ENCODE data around the gene MAMDC4.
"Not testable (repeated sequence)": the region's sequence is repeated elsewhere in the genome, so short reads cannot be mapped to it uniquely, and the experiment has no call there.

MAMDC4 gene

DNA sequence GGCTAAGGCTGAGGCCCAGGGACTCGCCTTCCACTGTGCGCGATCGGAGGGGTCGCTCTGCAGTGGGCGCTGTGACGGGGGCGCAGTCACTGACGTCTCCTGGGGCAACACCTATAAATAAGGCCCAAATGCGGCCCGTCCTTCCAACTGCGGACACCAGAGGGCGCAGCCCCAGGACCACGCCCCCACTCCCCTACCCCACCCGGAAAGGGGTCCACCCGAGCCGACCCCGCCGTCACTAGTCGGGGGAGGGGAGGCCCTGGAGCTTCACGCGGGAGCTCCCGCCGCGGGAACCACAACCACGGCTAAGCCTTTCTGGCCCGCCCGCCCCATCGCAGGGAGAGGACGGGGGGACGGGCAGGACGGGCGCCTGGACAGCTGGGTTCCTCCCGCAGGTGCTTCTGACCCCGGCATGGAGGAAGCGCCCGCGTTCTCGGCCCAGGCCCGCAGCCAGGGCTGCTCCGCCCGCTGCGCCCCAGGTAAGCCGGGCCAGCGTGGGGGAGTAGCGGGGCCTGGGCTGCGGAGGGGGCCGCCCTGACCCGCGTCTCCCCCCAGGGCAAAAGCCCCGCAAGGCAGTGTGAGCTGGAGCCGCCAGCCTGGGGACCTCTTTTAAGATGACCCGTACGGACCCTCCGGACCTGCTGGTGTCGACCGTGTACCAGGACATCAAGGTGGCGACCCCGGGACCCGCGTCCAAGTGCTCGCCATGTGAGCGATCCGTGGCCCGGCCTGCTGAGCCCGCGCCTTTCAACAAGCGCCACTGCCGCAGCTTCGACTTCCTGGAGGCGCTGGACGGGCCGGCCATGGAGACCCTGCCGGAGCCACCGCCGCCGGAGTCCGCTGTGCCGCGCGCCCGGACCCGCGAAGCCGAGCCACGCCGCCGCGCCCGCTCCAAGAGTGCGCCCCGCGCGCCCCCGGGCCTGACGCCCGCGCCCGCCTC, 8.1 kb upstream of the MAMDC4 start:
- H3K9me2 ChIP-seq (replicated peaks; ENCODE audit: insufficient read depth, low read length); H3K9ac ChIP-seq (ENCODE audit: low read length); H3K9me3 ChIP-seq (replicated peaks; ENCODE audit: insufficient read depth, low read length); H3K79me2 ChIP-seq (ENCODE audit: low read length); H3K27me3 ChIP-seq (replicated peaks; ENCODE audit: insufficient read depth, low read length); H4K20me1 ChIP-seq (ENCODE audit: insufficient read depth, low read length); H3K4me1 ChIP-seq (ENCODE audit: low read length); H3K27ac ChIP-seq (ENCODE audit: low read length); H2AFZ ChIP-seq (ENCODE audit: low read length); H3K36me3 ChIP-seq (replicated peaks; ENCODE audit: insufficient read depth, low read length); DNase-seq: not testable (repeated sequence)
- peak overlapping the region; percentile 93 for H3K4me2 ChIP-seq (ENCODE audit: low read depth, low read length)
- H3K4me3 ChIP-seq (ENCODE audit: low read length), result peak overlapping the region; percentile 42
- TF ChIP-seq, protein P1, sequence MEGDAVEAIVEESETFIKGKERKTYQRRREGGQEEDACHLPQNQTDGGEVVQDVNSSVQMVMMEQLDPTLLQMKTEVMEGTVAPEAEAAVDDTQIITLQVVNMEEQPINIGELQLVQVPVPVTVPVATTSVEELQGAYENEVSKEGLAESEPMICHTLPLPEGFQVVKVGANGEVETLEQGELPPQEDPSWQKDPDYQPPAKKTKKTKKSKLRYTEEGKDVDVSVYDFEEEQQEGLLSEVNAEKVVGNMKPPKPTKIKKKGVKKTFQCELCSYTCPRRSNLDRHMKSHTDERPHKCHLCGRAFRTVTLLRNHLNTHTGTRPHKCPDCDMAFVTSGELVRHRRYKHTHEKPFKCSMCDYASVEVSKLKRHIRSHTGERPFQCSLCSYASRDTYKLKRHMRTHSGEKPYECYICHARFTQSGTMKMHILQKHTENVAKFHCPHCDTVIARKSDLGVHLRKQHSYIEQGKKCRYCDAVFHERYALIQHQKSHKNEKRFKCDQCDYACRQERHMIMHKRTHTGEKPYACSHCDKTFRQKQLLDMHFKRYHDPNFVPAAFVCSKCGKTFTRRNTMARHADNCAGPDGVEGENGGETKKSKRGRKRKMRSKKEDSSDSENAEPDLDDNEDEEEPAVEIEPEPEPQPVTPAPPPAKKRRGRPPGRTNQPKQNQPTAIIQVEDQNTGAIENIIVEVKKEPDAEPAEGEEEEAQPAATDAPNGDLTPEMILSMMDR (IDR thresholded peaks at IDR 0.05; ENCODE audit: low read length), result peak; percentile 47
- peaks cover 20% of the 10 kb centered on the region for H3F3A ChIP-seq (ENCODE audit: insufficient read depth, low read length)

DNA sequence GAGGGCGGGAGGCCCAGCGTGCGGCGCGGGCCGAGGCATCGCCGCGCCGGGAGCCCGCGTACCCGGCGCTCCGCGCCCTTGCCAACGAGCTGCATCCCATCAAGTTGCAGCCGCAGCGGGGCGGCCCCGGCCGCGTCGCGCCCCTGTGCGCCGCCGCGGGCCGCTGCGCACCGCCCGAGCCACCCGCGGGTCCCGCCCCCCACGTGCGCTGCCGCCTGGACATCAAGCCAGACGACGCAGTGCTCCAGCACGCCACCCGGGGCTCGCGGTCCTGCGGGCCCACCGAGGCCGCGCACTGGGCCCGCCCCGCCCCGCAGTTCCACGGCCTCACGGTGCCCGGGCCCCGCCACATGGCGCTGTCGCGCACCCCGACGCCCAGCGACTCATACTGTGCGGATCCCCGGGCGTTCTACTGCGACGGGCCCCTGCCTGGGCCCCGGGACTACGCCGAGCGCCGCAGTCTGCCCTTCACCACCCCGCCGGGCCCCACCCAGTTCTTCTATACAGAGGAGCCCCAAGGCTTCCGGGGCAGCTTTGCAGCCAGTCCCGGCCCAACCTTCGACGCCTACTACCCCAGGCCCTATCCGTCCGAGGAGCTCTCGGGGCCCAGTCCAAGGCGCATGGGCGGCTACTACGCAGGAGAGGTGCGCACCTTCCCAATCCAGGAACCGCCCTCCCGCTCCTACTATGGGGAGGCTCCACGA, 7.2 kb upstream of the MAMDC4 start:
- Histone ChIP-seq H3K4me1 (ENCODE audit: low read length) (peaks cover 9% of the 10 kb centered on the region; the same call in 1 of the 2 replicates), H3K4me3 (ENCODE audit: low read length) (no peak overlapping the region), H2AFZ (ENCODE audit: low read length) (no peak overlapping the region), H3K4me2 (ENCODE audit: low read depth, low read length) (no peak overlapping the region), H3K27ac (ENCODE audit: low read length) (no peak overlapping the region), H3K9me2 (replicated peaks; ENCODE audit: insufficient read depth, low read length) (no peaks in the 10 kb centered on the region), H3K79me2 (ENCODE audit: low read length) (peaks cover 12% of the 10 kb centered on the region; the same call in 1 of the 2 replicates), H4K20me1 (ENCODE audit: insufficient read depth, low read length) (no peaks in the 10 kb centered on the region), H3K27me3 (replicated peaks; ENCODE audit: insufficient read depth, low read length) (no peaks in the 10 kb centered on the region), H3F3A (ENCODE audit: insufficient read depth, low read length) (peaks cover 20% of the 10 kb centered on the region), H3K9ac (ENCODE audit: low read length) (no peak overlapping the region), H3K9me3 (replicated peaks; ENCODE audit: insufficient read depth, low read length) (no peaks in the 10 kb centered on the region), H3K36me3 (replicated peaks; ENCODE audit: insufficient read depth, low read length) (no peaks in the 10 kb centered on the region)
- no peak for DNase-seq
- TF ChIP-seq, protein P1 (IDR thresholded peaks at IDR 0.05; ENCODE audit: low read length), result no peak
- no peak for TF ChIP-seq EZH2phosphoT487 (IDR thresholded peaks at IDR 0.05; ENCODE audit: low read length)
- TF ChIP-seq EZH2 (optimal IDR thresholded peaks at IDR 0.05; ENCODE audit: low read depth, low read length), result no peak

DNA sequence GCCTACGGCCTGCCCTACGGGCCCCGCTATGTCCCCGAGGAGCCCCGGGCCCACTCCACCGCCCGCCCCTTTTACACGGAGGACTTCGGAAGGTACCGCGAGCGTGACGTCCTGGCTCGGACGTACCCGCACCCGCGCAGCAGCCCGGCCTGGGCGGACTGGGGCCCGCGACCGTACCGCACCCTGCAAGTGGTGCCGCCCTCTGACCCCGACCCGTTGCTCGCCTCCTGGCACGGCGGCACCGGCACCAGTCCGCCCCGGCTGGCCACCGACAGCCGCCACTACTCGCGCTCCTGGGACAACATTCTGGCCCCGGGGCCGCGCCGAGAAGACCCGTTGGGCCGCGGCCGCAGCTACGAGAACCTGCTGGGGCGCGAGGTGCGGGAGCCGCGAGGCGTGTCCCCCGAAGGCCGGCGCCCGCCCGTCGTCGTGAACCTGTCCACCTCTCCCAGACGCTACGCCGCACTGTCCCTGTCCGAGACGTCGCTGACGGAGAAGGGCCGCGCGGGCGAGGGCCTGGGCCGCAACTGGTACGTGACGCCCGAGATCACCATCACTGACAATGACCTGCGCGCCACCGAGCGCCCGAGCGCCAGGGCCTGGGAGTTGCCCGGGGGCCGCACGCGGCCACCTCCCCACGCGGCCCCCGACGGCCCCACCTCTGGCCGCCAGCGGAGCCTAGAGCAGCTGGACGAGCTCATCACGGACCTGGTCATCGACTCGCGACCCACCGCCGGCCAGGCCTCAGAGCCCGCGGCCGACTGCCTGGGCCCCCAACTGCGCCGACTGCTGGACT, 6.5 kb upstream of the MAMDC4 start:
- no peak overlapping the region for H3K9ac ChIP-seq (ENCODE audit: low read length)
- H3K27me3 ChIP-seq (replicated peaks; ENCODE audit: insufficient read depth, low read length), result no peaks in the 10 kb centered on the region
- TF ChIP-seq, protein P1 (IDR thresholded peaks at IDR 0.05; ENCODE audit: low read length), result no peak
- TF ChIP-seq EZH2 (optimal IDR thresholded peaks at IDR 0.05; ENCODE audit: low read depth, low read length) (no peak), EZH2phosphoT487 (IDR thresholded peaks at IDR 0.05; ENCODE audit: low read length) (no peak)
- no peak for DNase-seq
- H3K4me1 ChIP-seq (ENCODE audit: low read length), result peaks cover 13% of the 10 kb centered on the region; the same call in 1 of the 2 replicates
- peaks cover 17% of the 10 kb centered on the region; the same call in 1 of the 2 replicates for H3K79me2 ChIP-seq (ENCODE audit: low read length)
- H3F3A ChIP-seq (ENCODE audit: insufficient read depth, low read length), result peaks cover 20% of the 10 kb centered on the region
- no peaks in the 10 kb centered on the region for H3K9me3 ChIP-seq (replicated peaks; ENCODE audit: insufficient read depth, low read length)
- no peaks in the 10 kb centered on the region for H4K20me1 ChIP-seq (ENCODE audit: insufficient read depth, low read length)
- H3K4me3 ChIP-seq (ENCODE audit: low read length), result no peak overlapping the region
- H3K9me2 ChIP-seq (replicated peaks; ENCODE audit: insufficient read depth, low read length), result no peaks in the 10 kb centered on the region
- no peak overlapping the region for H3K27ac ChIP-seq (ENCODE audit: low read length)
- H3K4me2 ChIP-seq (ENCODE audit: low read depth, low read length), result no peak overlapping the region
- H3K36me3 ChIP-seq (replicated peaks; ENCODE audit: insufficient read depth, low read length), result no peaks in the 10 kb centered on the region
- no peak overlapping the region for H2AFZ ChIP-seq (ENCODE audit: low read length)

Data from MM.1S (cell line).